Stimulated activated CD8-positive, alpha-beta memory T cell treated with anti-CD3 and anti-CD28 coated beads, Interleukin-2, amount 100 ng/mL, for 48 hours (primary cell): ENCODE results near the gene PAGR1.

Source experiments
- DNase-seq, 2 donors: peaks; one replicate each; pipeline ENCODE4 v3.0.0-alpha.2; 2020; ENCODE audit warnings: low read depth in 2 of 2

The PAGR1 gene

DNA sequence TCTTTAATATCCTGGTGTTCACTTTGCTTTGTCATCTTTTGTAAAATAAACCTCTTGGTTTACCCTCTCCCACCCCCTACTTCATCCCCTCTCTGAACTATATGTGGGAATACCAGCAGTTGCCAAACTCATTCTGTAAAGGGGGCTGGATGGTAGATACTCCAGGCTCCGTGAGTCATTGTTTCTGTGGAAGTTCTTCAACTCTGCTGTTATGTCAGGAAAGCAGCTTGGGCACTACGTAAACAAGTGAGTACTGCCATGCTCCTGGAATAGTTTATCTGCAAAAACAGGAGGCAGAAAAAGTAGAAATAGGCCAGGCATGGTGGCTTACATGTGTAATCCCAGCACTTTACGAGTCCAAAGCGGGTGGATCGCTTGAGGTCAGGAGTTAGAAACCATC, 21.9 kb downstream of the PAGR1 start:
- DNase-seq, result no peak

DNA sequence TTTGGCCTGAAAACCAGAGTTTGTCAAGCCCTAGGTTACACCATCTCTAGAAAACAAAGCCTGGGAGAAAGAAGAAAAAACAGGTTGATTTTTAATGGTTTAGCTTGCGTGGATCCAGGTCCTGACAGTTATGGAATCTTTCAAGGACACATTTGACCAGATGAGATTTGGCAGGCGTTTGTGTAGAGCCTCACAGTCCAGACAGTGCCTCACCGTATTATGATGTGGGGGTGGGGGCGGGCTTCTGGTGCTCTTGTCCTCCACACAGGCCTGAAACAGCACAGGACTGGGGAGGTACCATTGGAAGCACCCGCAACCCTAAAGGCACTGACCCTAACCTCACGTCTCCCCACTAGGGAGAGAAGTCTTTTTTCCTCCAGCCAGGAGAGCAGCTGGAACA, 23.9 kb downstream of the PAGR1 start:
- no peak for DNase-seq

- no peak for DNase-seq
Observed at GRCh38 chr16:29840240-29840639, 24.3 kb downstream of the PAGR1 start.

- DNase-seq, result no peak
Observed at GRCh38 chr16:29841631-29842030, 25.7 kb downstream of the PAGR1 start.

DNA sequence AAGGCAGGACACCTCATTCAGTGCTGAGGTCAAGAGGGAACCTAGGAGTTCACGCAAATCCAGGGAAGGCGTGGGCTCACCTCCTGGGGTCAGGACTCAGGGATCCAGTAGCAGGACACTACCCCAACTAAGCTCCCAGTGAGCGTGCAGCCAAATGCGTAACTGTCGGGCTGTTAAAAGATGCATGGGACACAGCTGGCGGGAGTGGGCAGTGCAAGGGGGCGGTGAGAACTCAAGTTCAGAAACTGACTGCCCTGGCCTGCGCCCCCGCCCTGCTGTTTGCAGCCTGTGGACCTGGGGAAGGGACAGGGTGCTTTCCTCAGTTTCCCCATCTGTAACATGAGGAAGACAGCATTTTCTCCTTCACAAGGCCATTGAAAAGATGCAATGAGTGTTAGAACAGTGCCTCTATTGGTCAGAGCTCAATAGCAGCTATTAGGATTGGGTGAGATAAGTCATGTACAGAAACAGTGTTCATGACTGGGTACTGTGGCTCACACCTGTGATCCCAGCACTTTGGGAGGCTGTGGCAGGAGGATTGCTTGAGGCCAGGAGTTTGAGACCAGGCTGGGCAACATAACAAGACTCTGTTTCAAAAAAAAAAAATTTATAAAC, 26.9 kb downstream of the PAGR1 start:
- DNase-seq, result no peak

DNA sequence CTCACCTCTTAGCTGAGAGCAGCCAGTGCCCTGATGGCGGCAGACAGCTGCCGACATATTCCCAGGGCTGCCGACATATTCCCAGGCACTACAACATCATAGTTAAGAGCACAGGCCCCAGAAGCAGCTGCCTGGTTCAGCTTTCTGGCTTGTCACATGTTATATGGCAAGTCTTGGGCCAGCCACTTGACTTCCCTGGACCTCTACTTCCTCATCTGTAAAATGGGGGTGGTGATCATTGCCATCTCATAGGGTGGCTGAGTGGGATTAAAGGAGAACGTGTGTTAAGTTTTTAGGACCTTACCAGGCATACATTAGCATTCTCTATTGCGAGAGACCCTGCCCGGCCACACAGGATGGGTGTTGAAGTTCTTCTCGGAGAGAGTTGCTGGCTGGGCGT, 28.0 kb downstream of the PAGR1 start:
- DNase-seq, result no peak

DNA sequence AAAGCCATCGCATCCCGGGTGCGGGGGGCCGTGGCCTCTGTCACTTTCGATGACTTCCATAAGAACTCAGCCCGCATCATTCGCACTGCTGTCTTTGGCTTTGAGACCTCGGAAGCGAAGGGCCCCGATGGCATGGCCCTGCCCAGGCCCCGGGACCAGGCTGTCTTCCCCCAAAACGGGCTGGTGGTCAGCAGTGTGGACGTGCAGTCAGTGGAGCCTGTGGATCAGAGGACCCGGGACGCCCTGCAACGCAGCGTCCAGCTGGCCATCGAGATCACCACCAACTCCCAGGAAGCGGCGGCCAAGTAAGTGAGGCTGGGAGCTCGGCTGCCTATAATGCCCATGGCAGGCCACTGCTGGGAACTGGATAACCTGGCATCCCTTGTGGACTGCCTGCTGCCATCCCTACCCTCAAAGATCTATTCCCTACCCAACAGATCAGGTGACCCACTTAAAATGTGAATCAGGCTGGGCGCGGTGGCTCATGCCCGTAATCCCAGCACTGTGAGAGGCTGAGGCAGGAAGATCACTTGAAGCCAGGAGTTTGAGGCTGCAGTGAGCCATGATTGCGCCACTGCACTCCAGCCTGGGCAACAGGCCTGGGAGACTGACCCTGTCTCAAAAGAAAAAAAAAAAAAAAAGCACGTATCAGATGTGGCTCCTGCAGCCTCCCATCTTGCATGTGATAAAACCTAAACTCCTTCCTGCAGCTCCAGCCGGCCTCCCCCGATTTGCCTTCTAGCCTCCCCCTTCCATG, 28.8 kb downstream of the PAGR1 start:
- DNase-seq, result no peak

- no peak for DNase-seq
Observed at GRCh38 chr16:29845656-29846055, 29.7 kb downstream of the PAGR1 start.

DNA sequence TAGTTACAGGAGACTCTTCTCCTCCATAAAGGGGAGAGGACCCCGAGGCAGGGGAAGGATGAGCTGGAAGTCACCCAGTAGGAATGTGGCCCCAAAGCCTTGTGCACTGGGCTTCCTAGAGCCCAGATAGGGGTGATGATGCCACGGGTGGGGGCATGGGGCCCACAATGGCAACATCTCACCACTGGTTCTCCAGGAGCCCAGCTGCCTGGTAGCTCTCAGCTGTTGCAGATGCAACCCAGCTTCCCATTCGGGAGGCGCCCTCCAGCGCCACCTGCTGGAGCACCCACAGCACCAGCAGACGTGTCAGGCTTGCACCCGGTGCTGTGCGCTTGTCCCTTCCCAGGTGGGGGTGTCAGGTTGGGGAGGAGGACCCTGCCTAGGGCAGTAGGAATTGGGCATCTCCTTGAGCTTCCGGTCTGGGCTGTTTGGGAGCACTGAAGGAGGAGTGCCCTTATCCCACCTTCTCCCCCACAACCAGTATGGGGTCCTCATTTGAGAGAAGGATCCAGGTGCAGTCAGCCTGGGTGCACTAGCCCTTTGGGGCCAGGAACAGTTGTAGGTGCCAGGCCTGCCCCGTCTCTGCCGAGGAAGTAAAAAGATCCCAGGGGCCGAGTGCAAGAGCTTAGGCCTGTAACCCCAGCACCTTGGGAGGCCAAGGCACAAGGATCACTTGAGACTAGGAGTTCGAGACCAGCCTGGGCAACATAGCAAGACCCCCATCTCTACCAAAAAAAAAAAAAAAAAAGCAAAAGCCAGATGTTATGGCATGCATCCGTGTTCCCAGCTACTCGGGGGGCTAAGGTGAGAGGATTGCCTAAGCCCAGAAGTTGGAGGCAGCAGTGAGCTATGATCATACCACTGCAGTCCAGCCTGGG, 32.7 kb downstream of the PAGR1 start:
- DNase-seq, result peak; percentile 75 to 81

DNA sequence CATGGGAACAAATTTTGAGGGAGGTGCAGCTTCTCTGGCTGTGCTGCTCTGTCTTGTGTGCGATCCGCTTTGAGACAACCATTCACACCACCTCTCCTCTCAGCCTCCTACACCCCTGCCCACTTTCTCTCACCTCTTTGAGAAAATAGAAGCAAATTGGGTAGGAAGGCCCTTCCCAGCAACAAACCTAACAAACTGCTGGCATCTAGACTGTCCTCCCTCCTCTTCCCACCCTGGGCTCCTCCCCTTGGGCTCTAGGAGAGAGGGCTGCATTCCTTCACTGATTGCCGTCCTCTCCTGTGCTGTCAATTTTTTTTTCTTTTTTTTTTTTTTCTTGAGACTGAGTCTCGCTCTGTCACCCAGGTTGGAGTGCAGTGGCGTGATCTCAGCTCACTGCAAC, 33.6 kb downstream of the PAGR1 start:
- DNase-seq, result no peak

DNA sequence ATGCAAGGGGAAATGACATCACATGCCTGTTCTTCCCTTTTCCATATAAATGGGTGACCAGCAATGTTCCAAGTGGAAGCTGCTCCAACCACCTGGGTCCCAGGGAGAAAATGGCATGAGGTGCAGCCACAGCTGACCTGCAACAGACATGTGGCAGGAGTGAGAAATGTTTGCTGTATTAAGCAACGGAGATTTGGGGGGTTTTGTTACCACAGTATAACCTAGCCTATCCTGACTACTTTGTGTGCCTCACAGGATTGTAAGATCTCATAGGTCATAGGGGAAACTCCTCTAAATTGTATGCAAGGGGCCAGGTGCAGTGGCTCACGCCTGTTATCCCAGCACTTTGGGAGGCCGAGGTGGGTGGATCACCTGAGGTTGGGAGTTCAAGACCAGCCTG, 35.0 kb downstream of the PAGR1 start:
- no peak for DNase-seq

- no peak for DNase-seq
Observed at GRCh38 chr16:29852654-29853053, 36.7 kb downstream of the PAGR1 start.

DNA sequence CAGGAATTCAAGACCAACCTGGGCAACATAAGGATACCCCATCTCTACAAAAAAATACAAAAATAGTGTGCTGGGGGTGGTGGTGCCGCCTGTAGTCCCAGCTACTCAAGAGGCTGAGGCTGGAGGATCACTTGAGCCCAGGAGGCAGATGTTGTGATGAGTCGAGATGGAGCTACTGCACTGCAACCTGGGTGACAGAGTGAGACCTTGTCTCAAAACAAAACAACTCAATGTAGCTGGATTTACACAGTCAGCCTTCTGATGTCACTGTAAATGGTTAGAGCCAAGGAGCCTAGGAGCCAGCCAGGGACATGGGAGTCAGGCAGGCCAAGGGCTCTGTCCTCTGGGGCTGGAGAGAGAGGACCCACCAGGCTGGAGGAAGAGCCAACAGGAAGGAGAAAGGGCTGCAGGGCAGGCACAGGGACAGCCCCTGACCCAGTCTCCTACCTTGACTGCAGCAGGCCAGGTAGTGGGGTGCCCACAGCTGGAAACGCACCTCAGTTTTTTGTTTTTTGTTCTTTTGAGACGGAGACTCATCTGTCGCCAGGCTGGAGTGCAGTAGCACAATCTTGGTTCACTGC, 38.7 kb downstream of the PAGR1 start:
- no peak for DNase-seq

DNA sequence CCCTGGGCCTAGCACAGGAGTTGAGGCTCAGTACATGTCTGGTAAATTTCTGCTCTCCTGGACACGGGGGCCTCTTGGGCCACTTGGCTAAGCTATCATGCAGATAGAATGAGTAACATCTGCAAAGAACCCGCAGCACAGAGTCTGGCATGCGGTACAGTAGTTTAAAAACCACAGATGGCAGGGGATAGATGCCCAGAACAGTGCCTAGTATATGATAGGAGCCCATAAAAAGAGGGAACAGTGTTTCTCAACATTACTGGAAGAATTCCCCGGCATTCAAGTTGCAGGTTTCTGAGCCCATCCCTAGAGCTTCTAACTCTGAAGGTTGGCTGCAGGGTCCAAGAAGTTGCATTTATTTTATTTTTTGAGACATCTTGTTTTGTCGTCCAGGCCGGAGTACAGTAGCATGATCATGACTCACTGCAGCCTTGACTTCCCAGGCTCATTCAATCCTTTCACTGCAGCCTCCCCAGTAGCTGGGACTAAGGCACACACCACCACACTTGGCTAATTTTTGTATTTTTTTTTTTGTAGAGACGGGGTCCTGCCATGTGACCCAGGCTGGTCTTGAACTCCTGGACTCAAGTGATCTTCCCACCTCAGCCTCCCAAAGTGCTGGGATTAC, 41.3 kb downstream of the PAGR1 start:
- no peak for DNase-seq

- no peak for DNase-seq
Observed at GRCh38 chr16:29858149-29858849, 42.3 kb downstream of the PAGR1 start.

DNA sequence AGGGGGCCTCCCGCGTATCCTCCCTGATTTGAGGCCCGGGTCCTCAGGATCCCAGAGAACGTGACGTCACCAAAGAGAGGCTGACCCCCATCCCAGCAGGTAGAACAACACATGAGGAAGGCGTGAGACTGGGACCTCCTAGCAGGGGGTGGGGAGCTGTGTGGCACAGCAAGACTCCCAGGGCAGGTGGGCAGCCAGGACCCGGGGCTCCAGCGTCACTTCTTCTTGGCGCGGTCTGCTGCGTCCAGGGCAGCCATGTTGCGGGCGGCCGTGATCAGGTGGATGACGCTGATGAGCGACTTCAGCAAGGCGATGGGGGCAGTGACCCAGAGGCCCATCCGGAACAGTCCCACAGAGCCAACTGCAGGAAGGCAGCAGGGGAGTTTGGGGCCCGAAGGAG, 43.0 kb downstream of the PAGR1 start:
- DNase-seq, result no peak

DNA sequence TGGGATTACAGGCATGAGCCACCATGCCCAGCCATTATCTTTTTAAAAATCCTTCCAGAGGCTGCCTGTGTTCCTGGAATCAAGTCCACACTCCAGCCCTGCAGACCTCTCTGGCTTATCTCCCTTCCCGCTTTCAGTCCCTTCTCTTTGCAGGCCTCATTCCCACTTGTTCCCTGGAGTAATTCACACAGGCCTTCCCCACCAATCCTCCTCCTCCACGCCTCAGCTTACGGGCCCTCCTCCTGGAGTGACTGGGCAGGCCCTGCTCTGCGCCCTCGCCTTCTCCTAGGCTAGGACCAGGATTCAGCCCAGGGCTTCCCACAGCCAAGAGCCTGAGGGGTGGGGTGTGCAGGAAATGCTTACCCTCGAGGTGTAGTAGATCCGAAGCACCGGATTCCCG, 44.3 kb downstream of the PAGR1 start:
- no peak for DNase-seq

DNA sequence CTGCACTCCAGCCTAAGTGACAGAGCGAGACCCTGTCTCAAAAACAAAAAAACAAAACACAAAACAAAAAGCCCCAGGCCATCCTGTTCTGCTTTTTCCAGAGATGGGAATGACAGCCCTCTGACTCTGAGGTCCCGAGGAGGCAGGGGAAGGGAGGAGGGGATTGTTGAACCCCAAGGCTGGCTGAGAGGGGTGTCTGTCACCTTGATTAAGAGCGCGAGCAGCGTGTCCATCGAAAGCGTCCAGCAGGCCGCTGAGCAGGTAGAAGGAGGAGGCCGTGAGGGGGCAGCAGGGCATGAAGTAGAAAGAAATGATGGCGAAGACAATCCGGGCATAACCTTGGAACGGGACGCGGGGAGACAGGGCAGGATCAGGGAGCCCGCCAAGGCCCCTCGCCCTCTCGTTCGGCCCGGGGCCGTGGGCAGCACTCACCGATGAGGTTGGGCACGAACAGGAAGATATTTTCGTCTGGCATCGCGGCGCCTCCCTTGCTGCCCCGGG, 46.5 kb downstream of the PAGR1 start:
- no peak for DNase-seq

- DNase-seq, result peak; percentile 88 to 90
Observed at GRCh38 chr16:29862884-29863668, 47.1 kb downstream of the PAGR1 start, which contains the start of gene CDIPT. TSS of gene CDIPT (minus strand) at chr16:29863226. CDS start at chr16:29862857, 369 bp downstream.

DNA sequence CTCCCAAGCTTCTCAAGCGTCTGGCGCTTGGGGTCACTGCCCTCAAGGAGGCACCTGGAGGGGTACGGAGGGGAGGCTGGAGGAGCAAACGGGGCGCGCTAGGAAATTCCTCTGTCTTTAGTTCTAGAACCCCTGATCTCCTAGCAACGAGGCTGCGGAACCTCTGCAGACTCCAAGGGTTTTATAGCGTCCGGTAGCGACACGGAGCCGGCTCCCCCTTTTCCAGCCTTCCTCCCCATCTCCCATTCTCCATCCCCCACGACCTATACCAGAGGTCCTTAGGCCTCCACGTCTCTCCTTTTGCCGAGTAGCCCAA, 47.7 kb downstream of the PAGR1 start:
- DNase-seq, result no peak
